Spleen (tissue), 11 donors: ENCODE results near the gene HMGA1. TPM values are rescaled to one million over a fixed set of nuclear protein-coding genes. Genes with fewer than 3 reads are reported as not detected.

ENCODE experiments used
- DNase-seq: peaks from one replicate; pipeline ENCODE4 v3.0.0-alpha.2; 2020
- H3K27ac ChIP-seq, 8 donors: fragments of 200-600 bp; sonication (generic) in 7 of 8; 1 replicate in 4 of 8; 2 replicates in 4 of 8; pipeline versions ENCODE4 v1.5.0 to v1.8.0; 2016 to 2021; ENCODE audit warnings: inconsistent platforms in 4 of 8, mild to moderate bottlenecking in 4 of 8, moderate library complexity in 1 of 8
- H3K27me3 ChIP-seq, 7 donors: fragments of 200-600 bp; sonication (generic) in 6 of 7; replicated peaks in 1 of 7; 1 replicate in 4 of 7; 2 replicates in 3 of 7; pipeline versions ENCODE4 v1.5.0 to v1.8.0; 2016 to 2021; ENCODE audit warnings: inconsistent platforms in 3 of 7, mild to moderate bottlenecking in 1 of 7
- H3K36me3 ChIP-seq, 6 donors: fragments of 200-600 bp; sonication (generic) in 5 of 6; 1 replicate in 4 of 6; 2 replicates in 2 of 6; pipeline versions ENCODE4 v1.5.0 to v1.8.0; 2016 to 2021; ENCODE audit warnings: inconsistent platforms in 2 of 6
- H3K4me1 ChIP-seq, 6 donors: fragments of 200-600 bp; sonication (generic) in 5 of 6; 1 replicate in 3 of 6; 2 replicates in 3 of 6; pipeline versions ENCODE4 v1.5.0 to v1.8.0; 2016 to 2021; ENCODE audit warnings: inconsistent platforms in 3 of 6
- H3K4me3 ChIP-seq, 8 donors: fragments of 200-600 bp; sonication (generic) in 7 of 8; 1 replicate in 4 of 8; 2 replicates in 4 of 8; pipeline versions ENCODE4 v1.5.0 to v1.8.0; 2016 to 2021; ENCODE audit warnings: inconsistent platforms in 4 of 8, mild to moderate bottlenecking in 4 of 8, moderate library complexity in 2 of 8
- H3K9me3 ChIP-seq, 8 donors: fragments of 200-600 bp; sonication (generic) in 7 of 8; 1 replicate in 4 of 8; 2 replicates in 4 of 8; pipeline versions ENCODE4 v1.5.0 to v1.8.0; 2016 to 2021; ENCODE audit warnings: inconsistent platforms in 4 of 8
- POLR2A ChIP-seq, 3 donors: fragments of 450-650 bp; IDR thresholded peaks; one replicate each; pipeline ENCODE4 v1.5.1; 2017; ENCODE audit warnings: antibody characterized with exemption in 3 of 3, mild to moderate bottlenecking in 1 of 3
- POLR2AphosphoS5 ChIP-seq, 3 donors: sonication (generic); formaldehyde crosslinking; IDR thresholded peaks; one replicate each; pipeline ENCODE4 v1.5.1; 2017; ENCODE audit warnings: antibody characterized with exemption in 3 of 3
- WGBS, 5 donors: extraction: QIAGEN DNeasy Blood & Tissue Kit in 3 of 5; methylation state at CpG; one replicate each; pipeline versions ENCODE4 v1.1.5 to v1.1.7; 2013 to 2018; 5-methylcytosine and 5-hydroxymethylcytosine counted together
- intact Hi-C: fragments of 100-400 bp; cut with DNase I; formaldehyde crosslinking; loops from one replicate; pipeline ENCODE4 v1.15.0; 2023; ENCODE audit warnings: low total_unique reads
- polyA plus RNA-seq, 3 donors: library from polyadenylated mRNA; stranded (reverse); fragments of 200-250 nt; gene quantifications; one replicate each; pipeline ENCODE4 v1.2.1, GENCODE V29; 2013
- total RNA-seq, 7 donors: library from RNA; depleted of rRNA in 3 of 7; stranded (reverse); fragments of >200 nt in 3 of 7; fragmentation: NEBNext Ultra II Directional in 4 of 7; extraction: Animal tissue kit (Norgen Biotek cat#: 25700) in 4 of 7; gene quantifications; one replicate each; pipeline versions ENCODE4 v1.1.0 to v1.2.1, GENCODE V29; 2016 to 2021
- TF ChIP-seq, protein P1 (sequence below), 11 experiments: fragments of 200-600 bp in 7 of 11; fragments of 450-650 bp in 4 of 11; sonication (generic) in 4 of 11; IDR thresholded peaks in 8 of 11; conservative IDR thresholded peaks in 3 of 11; 1 replicate in 7 of 11; 2 replicates in 4 of 11; pipeline versions ENCODE4 v1.4.0 to v1.8.0; 2016 to 2021; ENCODE audit warnings: antibody characterized with exemption in 11 of 11, inconsistent platforms in 4 of 11, mild to moderate bottlenecking in 1 of 11
- donor health status: healthy with polysubstance abuse.
- donor health status: DM: no; HTN: no; CAD: no; lungs with moderate emphysema.
- donor health status: DM: no; HTN: no; CAD: no.
- donor health status: Bipolar disorder and iron deficiency.
- donor health status: healthy.
- donor health status: DM: no; HTN: no; CAD: no.
- donor health status: DM: yes; HTN: yes; CAD: no.

The HMGA1 gene
- total and polyA plus RNA-seq, 10 donors = 49.9 to 129 (median 79.6) TPM

DNA sequence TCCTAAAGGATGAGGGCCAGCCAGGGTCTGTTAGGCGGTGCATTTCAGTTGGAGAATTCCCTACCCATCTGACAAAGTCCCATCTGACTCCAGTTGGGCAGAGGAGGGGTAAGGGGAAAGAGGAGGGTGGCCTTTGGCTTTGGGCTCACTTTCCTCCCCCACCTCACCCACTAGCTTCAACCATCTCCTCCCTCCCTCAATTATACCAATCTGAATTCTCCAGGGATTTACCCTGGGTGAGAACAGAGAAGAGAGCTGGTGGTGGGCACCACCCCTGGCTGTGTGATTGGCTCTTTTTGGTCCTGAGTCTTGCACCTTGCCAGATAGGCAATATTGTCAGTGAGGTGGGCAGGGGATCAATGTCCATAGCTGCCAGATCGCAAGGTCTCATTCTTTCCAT lies 3.2 kb downstream of the HMGA1 start:
- TF ChIP-seq, protein P1, sequence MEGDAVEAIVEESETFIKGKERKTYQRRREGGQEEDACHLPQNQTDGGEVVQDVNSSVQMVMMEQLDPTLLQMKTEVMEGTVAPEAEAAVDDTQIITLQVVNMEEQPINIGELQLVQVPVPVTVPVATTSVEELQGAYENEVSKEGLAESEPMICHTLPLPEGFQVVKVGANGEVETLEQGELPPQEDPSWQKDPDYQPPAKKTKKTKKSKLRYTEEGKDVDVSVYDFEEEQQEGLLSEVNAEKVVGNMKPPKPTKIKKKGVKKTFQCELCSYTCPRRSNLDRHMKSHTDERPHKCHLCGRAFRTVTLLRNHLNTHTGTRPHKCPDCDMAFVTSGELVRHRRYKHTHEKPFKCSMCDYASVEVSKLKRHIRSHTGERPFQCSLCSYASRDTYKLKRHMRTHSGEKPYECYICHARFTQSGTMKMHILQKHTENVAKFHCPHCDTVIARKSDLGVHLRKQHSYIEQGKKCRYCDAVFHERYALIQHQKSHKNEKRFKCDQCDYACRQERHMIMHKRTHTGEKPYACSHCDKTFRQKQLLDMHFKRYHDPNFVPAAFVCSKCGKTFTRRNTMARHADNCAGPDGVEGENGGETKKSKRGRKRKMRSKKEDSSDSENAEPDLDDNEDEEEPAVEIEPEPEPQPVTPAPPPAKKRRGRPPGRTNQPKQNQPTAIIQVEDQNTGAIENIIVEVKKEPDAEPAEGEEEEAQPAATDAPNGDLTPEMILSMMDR (IDR thresholded peaks at IDR 0.05 in 8 of 11, conservative IDR thresholded peaks at IDR 0.05 in 3 of 11) = no peak
- TF ChIP-seq POLR2A (IDR thresholded peaks at IDR 0.05) (no peak), POLR2AphosphoS5 (IDR thresholded peaks at IDR 0.05) (no peak)
- no peak overlapping the region for H3K4me3 ChIP-seq
- no peaks in the 10 kb centered on the region for H3K9me3 ChIP-seq
- H3K27me3 ChIP-seq = no peaks in the 10 kb centered on the region
- intact Hi-C loops = no loop called here
- 90 to 100% (median 94%) methylated on average over 2 of the region's 2 CpGs for WGBS, 5 donors
- peaks cover 0 to 49% (median 25%) of the 10 kb centered on the region in 6 donors for H3K36me3 ChIP-seq
- H3K4me1 ChIP-seq = peaks cover 14 to 77% (median 51%) of the 10 kb centered on the region in 6 donors
- peak overlapping the region in 1 of 8 donors; percentile 30 for H3K27ac ChIP-seq
- peak; percentile 22 for DNase-seq

DNA sequence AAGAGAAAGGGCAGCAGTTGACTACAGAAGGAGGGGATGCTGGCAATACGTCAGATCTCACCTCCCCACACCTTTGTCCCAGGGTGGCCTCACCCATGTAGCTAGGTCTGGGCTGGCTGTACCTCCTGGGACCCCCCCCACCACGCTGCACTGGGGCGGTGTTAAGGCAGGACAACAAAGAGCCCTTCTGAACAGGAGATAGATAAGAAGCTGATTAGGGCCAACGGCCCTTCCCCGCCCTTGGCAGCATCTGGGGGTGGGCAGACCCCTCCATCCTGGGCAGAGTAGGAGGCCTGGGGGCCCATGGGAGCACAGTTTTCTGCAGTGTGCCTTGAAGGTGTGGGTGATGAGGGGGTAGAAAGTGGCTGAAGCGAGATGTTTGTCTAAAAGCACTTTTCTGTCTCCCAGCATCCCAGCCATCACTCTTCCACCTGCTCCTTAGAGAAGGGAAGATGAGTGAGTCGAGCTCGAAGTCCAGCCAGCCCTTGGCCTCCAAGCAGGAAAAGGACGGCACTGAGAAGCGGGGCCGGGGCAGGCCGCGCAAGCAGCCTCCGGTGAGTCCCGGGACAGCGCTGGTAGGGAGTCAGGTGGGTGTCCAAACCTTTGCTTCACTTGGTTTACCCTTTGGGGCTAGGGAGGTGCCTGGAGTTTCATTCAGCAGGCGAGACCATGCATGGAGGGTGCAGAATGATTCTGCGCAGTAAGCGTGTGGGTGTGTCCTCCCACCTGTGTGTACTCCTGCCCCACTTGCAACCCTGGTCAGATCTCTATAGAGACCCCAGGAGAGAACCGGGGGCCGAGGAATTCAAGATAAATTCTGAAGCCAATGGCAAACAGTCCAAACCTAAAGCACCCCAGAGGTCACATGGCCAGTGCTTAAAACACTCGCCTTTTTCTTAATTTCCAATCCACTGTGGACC lies 3.9 kb downstream of the HMGA1 start:
- Histone ChIP-seq H3K36me3 (peaks cover 0 to 56% (median 25%) of the 10 kb centered on the region in 6 donors), H3K27me3 (no peaks in the 10 kb centered on the region), H3K27ac (peak overlapping the region in 1 of 8 donors; percentile 30), H3K4me1 (peaks cover 14 to 75% (median 48%) of the 10 kb centered on the region in 6 donors), H3K4me3 (no peak overlapping the region), H3K9me3 (no peaks in the 10 kb centered on the region)
- TF ChIP-seq POLR2A (IDR thresholded peaks at IDR 0.05) = no peak
- TF ChIP-seq POLR2AphosphoS5 (IDR thresholded peaks at IDR 0.05) = peak in 1 of 3 donors; percentile 16
- intact Hi-C loops = no loop called here
- DNase-seq = peak; percentile 72
- 91 to 95% (median 94%) methylated on average over 20 to 22 of the region's 22 CpGs for WGBS, 5 donors

DNA sequence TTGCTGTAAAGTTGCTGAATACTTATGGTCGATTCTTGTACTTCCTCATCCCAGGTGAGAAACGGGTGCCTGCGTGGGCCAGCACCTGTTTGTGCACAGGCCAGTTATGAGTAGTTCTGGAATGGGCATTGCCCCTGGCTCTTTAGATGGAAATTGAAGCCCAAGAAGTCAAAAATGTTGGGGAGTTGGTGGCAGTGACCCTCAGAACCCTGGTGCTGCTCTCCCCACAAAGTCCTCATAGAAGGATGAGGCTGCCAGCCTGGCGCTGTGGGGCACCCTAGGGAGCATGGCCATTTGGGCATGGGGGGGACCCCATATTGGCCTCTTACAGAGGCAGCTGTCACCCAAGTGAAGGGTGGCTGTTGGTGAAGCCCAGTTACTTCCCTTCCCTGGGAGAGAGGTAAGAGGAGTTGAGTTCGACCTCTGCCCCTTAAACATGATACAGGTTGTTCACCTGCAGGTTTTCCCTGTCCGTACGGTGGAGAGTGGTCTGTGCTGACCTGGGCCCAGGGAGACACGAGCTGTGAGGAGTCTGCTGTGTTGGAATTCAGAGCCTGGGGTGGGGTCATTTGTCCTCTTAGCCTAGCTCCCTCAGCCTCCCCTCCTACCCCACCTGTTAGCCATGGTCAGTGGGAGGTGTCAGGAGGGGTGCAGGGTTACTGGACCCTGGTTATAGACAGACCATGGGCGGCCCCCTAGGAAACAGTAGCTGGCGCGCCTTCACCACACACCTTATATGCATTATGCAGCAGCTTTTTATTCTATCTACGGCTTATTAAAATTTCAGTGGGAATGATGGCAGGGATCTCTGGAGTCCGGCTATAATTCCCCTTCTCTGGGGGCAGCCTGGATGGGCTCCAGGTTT lies 4.9 kb downstream of the HMGA1 start:
- H3K9me3 ChIP-seq = no peaks in the 10 kb centered on the region
- peak overlapping the region in 1 of 8 donors; percentile 14 for H3K27ac ChIP-seq
- peaks cover 14 to 74% (median 46%) of the 10 kb centered on the region in 6 donors for H3K4me1 ChIP-seq
- no peaks in the 10 kb centered on the region for H3K27me3 ChIP-seq
- H3K4me3 ChIP-seq = no peak overlapping the region
- peak in 1 of 3 donors; percentile 5 for TF ChIP-seq POLR2AphosphoS5 (IDR thresholded peaks at IDR 0.05)
- TF ChIP-seq, protein P1 (IDR thresholded peaks at IDR 0.05 in 8 of 11, conservative IDR thresholded peaks at IDR 0.05 in 3 of 11) = no peak
- 87 to 92% (median 89%) methylated on average over 13 of the region's 13 CpGs for WGBS, 5 donors
- intact Hi-C loops = no loop called here
- DNase-seq = peak; percentile 61
- H3K36me3 ChIP-seq = peaks cover 0 to 65% (median 25%) of the 10 kb centered on the region in 6 donors

GRCh38 chr6:34242252-34243130 lies 5.8 kb downstream of the HMGA1 start:
- intact Hi-C loops = no loop called here
- H3K27me3 ChIP-seq = no peaks in the 10 kb centered on the region
- no peaks in the 10 kb centered on the region for H3K9me3 ChIP-seq
- 79 to 97% (median 86%) methylated on average over 7 of the region's 7 CpGs for WGBS, 5 donors
- DNase-seq = peak; percentile 66
- peaks cover 17 to 83% (median 54%) of the 10 kb centered on the region in 6 donors for H3K4me1 ChIP-seq
- H3K27ac ChIP-seq = peak overlapping the region in 1 of 8 donors; percentile 63
- TF ChIP-seq, protein P1 (IDR thresholded peaks at IDR 0.05 in 8 of 11, conservative IDR thresholded peaks at IDR 0.05 in 3 of 11) = no peak
- no peak for TF ChIP-seq POLR2A (IDR thresholded peaks at IDR 0.05)
- no peak for TF ChIP-seq POLR2AphosphoS5 (IDR thresholded peaks at IDR 0.05)
- H3K4me3 ChIP-seq = no peak overlapping the region
- H3K36me3 ChIP-seq = peaks cover 0 to 74% (median 25%) of the 10 kb centered on the region in 6 donors
